ENCODE results near the gene RNFT2. TPM values are rescaled to one million over a fixed set of nuclear protein-coding genes. Genes with fewer than 3 reads are reported as not detected.
A peak's percentile ranks its signal among the peaks of the same experiment; 100 is the strongest.

The RNFT2 gene
- polyA plus RNA-seq, 1 donor from 2014 or later, result 20.6 TPM

GRCh38 chr12:116703214-116703795, 34.8 kb upstream of the RNFT2 start:
- Histone ChIP-seq H3K4me3 (ENCODE audit: low read length) (no peak overlapping the region), H4K20me1 (ENCODE audit: insufficient read depth) (no peaks in the 10 kb centered on the region), H3K27me3 (ENCODE audit: insufficient read depth, low read depth, low read length) (no peaks in the 10 kb centered on the region), H3K36me3 (ENCODE audit: insufficient read depth, low read length) (no peaks in the 10 kb centered on the region), H3K9ac (ENCODE audit: low read length) (no peak overlapping the region), H3K27ac (ENCODE audit: low read length) (no peak overlapping the region), H3K9me2 (ENCODE audit: insufficient read depth, low read length) (no peaks in the 10 kb centered on the region), H3K4me2 (ENCODE audit: low read length) (no peak overlapping the region), H3K79me2 (replicated peaks; ENCODE audit: insufficient read depth, low read length) (no peaks in the 10 kb centered on the region), H3F3A (ENCODE audit: insufficient read depth, low read length, poor library complexity, severe bottlenecking) (peaks cover under 1% of the 10 kb centered on the region), H2AFZ (ENCODE audit: low read depth, low read length) (no peak overlapping the region), H3K9me3 (ENCODE audit: low read length) (no peaks in the 10 kb centered on the region)
- TF ChIP-seq SMC3 (conservative IDR thresholded peaks at IDR 0.05; ENCODE audit: poor library complexity) (peak; percentile 86), EP300 (conservative IDR thresholded peaks at IDR 0.05; ENCODE audit: poor library complexity, severe bottlenecking) (no peak), RAD21 (conservative IDR thresholded peaks at IDR 0.05) (peak; percentile 84), CTCF (IDR thresholded peaks at IDR 0.05; ENCODE audit: poor library complexity, severe bottlenecking) (peak; percentile 85)

GRCh38 chr12:116707751-116708150, 30.4 kb upstream of the RNFT2 start:
- Histone ChIP-seq H3K9me2 (ENCODE audit: insufficient read depth, low read length) (no peaks in the 10 kb centered on the region), H3K27ac (ENCODE audit: low read length) (no peak overlapping the region)

More at GRCh38 chr12:116707751-116708150, 30.4 kb upstream of the RNFT2 start:
- Histone ChIP-seq H3K4me2 (ENCODE audit: low read length) (no peak overlapping the region), H3K27me3 (ENCODE audit: insufficient read depth, low read depth, low read length) (no peaks in the 10 kb centered on the region), H4K20me1 (ENCODE audit: insufficient read depth) (no peaks in the 10 kb centered on the region), H3K79me2 (replicated peaks; ENCODE audit: insufficient read depth, low read length) (no peaks in the 10 kb centered on the region), H3K4me3 (ENCODE audit: low read length) (no peak overlapping the region), H3F3A (ENCODE audit: insufficient read depth, low read length, poor library complexity, severe bottlenecking) (no peaks in the 10 kb centered on the region), H3K9ac (ENCODE audit: low read length) (no peak overlapping the region), H3K36me3 (ENCODE audit: insufficient read depth, low read length) (no peaks in the 10 kb centered on the region), H3K9me3 (ENCODE audit: low read length) (no peaks in the 10 kb centered on the region), H2AFZ (ENCODE audit: low read depth, low read length) (no peak overlapping the region)
- no peak for TF ChIP-seq SMC3 (conservative IDR thresholded peaks at IDR 0.05; ENCODE audit: poor library complexity)
- no peak for TF ChIP-seq MXI1 (conservative IDR thresholded peaks at IDR 0.05; ENCODE audit: poor library complexity, severe bottlenecking)
- TF ChIP-seq EZH2 (IDR thresholded peaks at IDR 0.05; ENCODE audit: borderline replicate concordance, insufficient read depth, low read length, poor library complexity, severe bottlenecking), result no peak
- TF ChIP-seq RAD21 (conservative IDR thresholded peaks at IDR 0.05), result no peak
- no peak for TF ChIP-seq CTCF (IDR thresholded peaks at IDR 0.05; ENCODE audit: poor library complexity, severe bottlenecking)
- TF ChIP-seq POLR2AphosphoS5 (IDR thresholded peaks at IDR 0.05), result no peak
- no peak for TF ChIP-seq REST (IDR thresholded peaks at IDR 0.05; ENCODE audit: borderline replicate concordance)
- TF ChIP-seq EP300 (conservative IDR thresholded peaks at IDR 0.05; ENCODE audit: poor library complexity, severe bottlenecking), result no peak
- no peak for TF ChIP-seq TAF1 (IDR thresholded peaks at IDR 0.05; ENCODE audit: low read depth)

Measured in neural cell (in vitro differentiated cells).